Endothelial cell of umbilical vein (primary cell): Measurements from ENCODE around the gene ACTR3. TPM values are rescaled to one million over a fixed set of nuclear protein-coding genes. Genes with fewer than 3 reads are reported as not detected.

Experiments
- BruUV-seq: library from RNA; stranded (reverse); fragments of 400-500 nt; replicated peaks from 2 replicates; lab custom pipeline; 2021; lab: Mats Ljungman, UMichigan
- CTCF ChIA-PET: fragments of 300-600, 350-600 bp; sonication (Branson Sonifier 250); formaldehyde crosslinking; loops from one replicate; lab custom pipeline; 2021; ENCODE audit warnings: antibody characterized with exemption, inconsistent platforms; lab: Charles Lee
- POLR2A ChIA-PET: fragments of 300-600, 350-600 bp; sonication (Branson Sonifier 250); formaldehyde crosslinking; loops from one replicate; lab custom pipeline; 2021; ENCODE audit warnings: antibody characterized with exemption, inconsistent platforms; lab: Charles Lee
- DNase-seq: peaks from one replicate; pipeline ENCODE4 v3.0.0-alpha.2; 2011; ENCODE audit warnings: low read depth, low spot score
- FAIRE-seq: peaks from 2 replicates; lab custom pipeline; 2011; peaks lifted over from hg19 to GRCh38; lab: Jason Lieb, UNC
- H2AFZ ChIP-seq: 2 replicates; pipeline ENCODE4 v1.6.0; 2012; ENCODE audit warnings: low read depth, low read length, control low read depth, inconsistent platforms
- H3K27ac ChIP-seq: 2 replicates; pipeline ENCODE4 v1.5.1; 2011; ENCODE audit warnings: low read depth, mild to moderate bottlenecking, control low read depth, low read length, moderate library complexity; ENCODE audit not compliant: insufficient read depth
- H3K27me3 ChIP-seq, 2 experiments: 2 replicates each; pipeline versions ENCODE4 v1.6.0 to v1.6.1; 2011; ENCODE audit warnings: low read length in 2 of 2, mixed read lengths in 1 of 2; ENCODE audit not compliant: control insufficient read depth in 2 of 2, insufficient read depth in 2 of 2
- H3K36me3 ChIP-seq, 2 experiments: 2 replicates in 1 of 2; 3 replicates in 1 of 2; pipeline ENCODE4 v1.5.1; 2011; ENCODE audit warnings: low read length in 2 of 2, mild to moderate bottlenecking in 1 of 2, moderate library complexity in 1 of 2; ENCODE audit not compliant: control insufficient read depth in 2 of 2, insufficient read depth in 2 of 2; ENCODE audit errors: extremely low read depth in 1 of 2
- H3K4me1 ChIP-seq: 3 replicates; pipeline ENCODE4 v1.5.1; 2011; ENCODE audit warnings: mild to moderate bottlenecking, low read length; ENCODE audit not compliant: control insufficient read depth, insufficient read depth; ENCODE audit errors: extremely low read depth
- H3K4me2 ChIP-seq: 2 replicates; pipeline ENCODE4 v1.6.1; 2011; ENCODE audit warnings: low read length, control low read depth, mixed read lengths; ENCODE audit not compliant: insufficient read depth
- H3K4me3 ChIP-seq, 3 experiments: fragments of 200-600 bp in 1 of 3; sonication (generic), shearing (Covaris generic) in 1 of 3; replicated peaks in 1 of 3; 2 replicates each; pipeline ENCODE4 v1.5.1; 2011 to 2016; ENCODE audit warnings: control low read depth in 3 of 3, low read length in 3 of 3, mild to moderate bottlenecking in 2 of 3, inconsistent platforms in 1 of 3, low read depth in 1 of 3, moderate library complexity in 1 of 3; ENCODE audit not compliant: insufficient read depth in 1 of 3
- H3K79me2 ChIP-seq: 2 replicates; pipeline ENCODE4 v1.6.0; 2012; ENCODE audit warnings: low read length, inconsistent platforms; ENCODE audit not compliant: control insufficient read depth, insufficient read depth
- H3K9ac ChIP-seq: replicated peaks from 2 replicates; pipeline ENCODE3; 2011; ENCODE audit warnings: low read length, control low read depth; ENCODE audit not compliant: insufficient read depth; ENCODE audit errors: extremely low read depth
- H3K9me1 ChIP-seq: replicated peaks from 3 replicates; pipeline ENCODE4 v1.6.0; 2011; ENCODE audit warnings: mild to moderate bottlenecking, low read length; ENCODE audit not compliant: control insufficient read depth, insufficient read depth; ENCODE audit errors: extremely low read depth
- H3K9me3 ChIP-seq: replicated peaks from 2 replicates; pipeline ENCODE4 v1.5.1; 2012; ENCODE audit warnings: low read length, inconsistent platforms; ENCODE audit not compliant: control insufficient read depth, insufficient read depth
- H4K20me1 ChIP-seq: replicated peaks from 2 replicates; pipeline ENCODE3; 2011; ENCODE audit warnings: mild to moderate bottlenecking, low read length; ENCODE audit not compliant: control insufficient read depth, insufficient read depth; ENCODE audit errors: extremely low read depth
- CTCF ChIP-seq, 2 donors: IDR thresholded peaks; 1 replicate in 1 of 2; 2 replicates in 1 of 2; pipeline ENCODE4 v1.5.1; 2011; ENCODE audit warnings: low read length in 2 of 2, mild to moderate bottlenecking in 2 of 2, moderate library complexity in 2 of 2, control low read depth in 1 of 2, inconsistent platforms in 1 of 2, low read depth in 1 of 2; ENCODE audit not compliant: insufficient read depth in 1 of 2; ENCODE audit errors: extremely low read depth in 1 of 2
- FOS ChIP-seq: IDR thresholded peaks from 2 replicates; pipeline ENCODE4 v1.6.1; 2011; ENCODE audit warnings: mild to moderate bottlenecking, low read length, moderate library complexity, borderline replicate concordance; ENCODE audit not compliant: insufficient read depth
- GATA2 ChIP-seq: IDR thresholded peaks from 2 replicates; pipeline ENCODE4 v1.7.0; 2011; ENCODE audit warnings: low read depth, mild to moderate bottlenecking, moderate library complexity, mixed read lengths, low read length; ENCODE audit not compliant: insufficient read length, insufficient read depth
- JUN ChIP-seq: IDR thresholded peaks from 2 replicates; pipeline ENCODE4 v1.6.1; 2011; ENCODE audit warnings: borderline replicate concordance, low read depth; ENCODE audit not compliant: insufficient read length, insufficient read depth
- MAX ChIP-seq: IDR thresholded peaks from 2 replicates; pipeline ENCODE4 v1.6.1; 2011; ENCODE audit not compliant: insufficient read depth, insufficient read length
- POLR2A ChIP-seq: IDR thresholded peaks from 2 replicates; pipeline ENCODE4 v1.6.1; 2012; ENCODE audit warnings: low read depth, mild to moderate bottlenecking, control low read depth, low read length
- POLR2AphosphoS5 ChIP-seq: IDR thresholded peaks from 2 replicates; pipeline ENCODE4 v1.6.1; 2012; ENCODE audit warnings: low read depth, mild to moderate bottlenecking, control low read depth, low read length, moderate library complexity; ENCODE audit not compliant: insufficient read depth
- dilution Hi-C: fragments of 300-500 bp; cut with MboI; formaldehyde crosslinking; loops from one replicate; pipeline ENCODE4 v1.15.0; 2019; ENCODE audit warnings: low sequenced_read_pairs; ENCODE audit not compliant: extremely low pct_ligation_motif_present
- intact Hi-C: fragments of 100-400 bp; cut with micrococcal nuclease; formaldehyde crosslinking; loops from one replicate; pipeline ENCODE4 v1.10.0; 2022
- polyA plus RNA-seq, 4 experiments: library from polyadenylated mRNA; depleted of rRNA in 3 of 4; stranded (reverse) in 3 of 4; unstranded in 1 of 4; fragments of >200 nt; gene quantifications; 2 replicates each; pipeline versions ENCODE4 v1.2.1 to v1.2.3, GENCODE V29; 2011 to 2012; ENCODE audit warnings: missing spikeins in 1 of 4
- total RNA-seq: library from RNA; stranded (reverse); gene quantifications from 2 replicates; pipeline ENCODE4 v1.2.3, GENCODE V29; 2021

ACTR3 gene
- total and polyA plus RNA-seq, 2 donors (not counting 3 experiments of a cell fraction or from before 2014, with no cell fraction given): 120 to 401 TPM

- ChIA-PET POLR2A (no interaction called here), CTCF (interaction anchor here (0.6 to 2.2 kb wide), 7 partner anchors 9 to 30 kb away, joined by 3 to 11 read pairs (median 3); no protein-coding TSS in a partner anchor)
- Histone ChIP-seq H3K4me2 (no peak overlapping the region), H3K4me3 (no peak overlapping the region), H3K9me3 (no peaks in the 10 kb centered on the region), H3K36me3 (peaks cover 3 to 10% of the 10 kb centered on the region in 2 experiments), H3K27me3 (no peaks in the 10 kb centered on the region), H4K20me1 (no peaks in the 10 kb centered on the region), H3K27ac (peak overlapping the region; percentile 49), H2AFZ (no peak overlapping the region), H3K4me1 (peaks cover 15% of the 10 kb centered on the region), H3K9me1 (no peaks in the 10 kb centered on the region), H3K9ac (no peak overlapping the region), H3K79me2 (no peaks in the 10 kb centered on the region)
- FAIRE-seq: no peak
- TF ChIP-seq FOS (no peak), JUN (no peak), POLR2A (peak; percentile 21), GATA2 (no peak), POLR2AphosphoS5 (peak; percentile 21), MAX (no peak), CTCF (IDR thresholded peaks at IDR 0.05; ENCODE audit: extremely low read depth in 1 of 2, insufficient read depth in 1 of 2, low read depth in 1 of 2, low read length in 2 of 2) (peak; percentile 51 to 56)
- intact Hi-C loops: loop anchor here (5.0 kb wide), 2 partner anchors 73 to 208 kb away; partner anchors contain the start of genes ACTR3 and SLC35F5
- dilution Hi-C loops: no loop called here
- peak; percentile 66 for DNase-seq
- BruUV-seq: no TSS peak
These were observed 75.8 kb downstream of the ACTR3 start for GRCh38 chr2:113965644-113966043.
